Kidney tubule cell (primary cell): ENCODE data around the gene RNU5D-1.
A peak's percentile ranks its signal among the peaks of the same experiment; 100 is the strongest.
"Not testable (repeated sequence)": the region's sequence is repeated elsewhere in the genome, so short reads cannot be mapped to it uniquely, and the experiment has no call there.

Experiments
- DNase-seq: peaks from one replicate; pipeline ENCODE4 v3.0.0-alpha.2; 2018; ENCODE audit warnings: low spot score

The RNU5D-1 gene

DNA sequence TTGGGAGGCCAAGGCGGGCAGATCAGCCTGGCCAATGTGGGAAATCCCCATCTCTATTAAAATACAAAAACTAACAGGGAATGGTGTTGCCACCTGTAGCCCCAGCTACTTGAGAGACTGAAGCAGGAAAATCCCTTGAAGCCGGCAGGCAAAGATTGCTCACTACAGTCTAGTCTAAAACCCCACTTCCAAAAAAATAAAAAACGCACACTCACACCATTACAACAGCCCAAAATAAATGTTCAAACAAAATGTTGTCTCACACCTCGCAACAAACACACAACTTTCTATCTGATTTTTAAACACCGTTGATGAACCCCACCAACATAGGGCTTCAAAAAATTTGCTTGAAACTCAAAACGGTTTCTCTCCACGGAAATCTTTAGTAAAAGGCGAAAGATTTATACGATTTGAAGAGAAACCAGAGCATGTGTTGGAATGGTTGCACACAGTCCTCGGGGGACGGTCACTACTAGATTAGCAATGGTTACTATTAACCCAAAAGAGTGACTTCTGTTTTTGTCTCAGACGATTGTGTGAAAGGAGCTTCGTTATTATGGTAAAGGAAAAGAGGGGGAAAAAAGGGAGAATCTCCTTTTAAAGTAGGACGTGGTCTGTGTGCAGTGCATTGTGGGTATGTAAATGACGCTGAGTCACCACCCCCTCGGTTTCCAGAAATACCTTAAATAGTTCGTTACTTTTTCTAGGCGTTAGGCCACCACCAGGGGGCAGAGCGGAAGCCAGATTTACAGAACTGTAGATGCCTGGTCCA lies at the start of gene RNU5D-1:
RNU5D-1 (minus strand) TSS at position 430 of the 772 bp plus-strand sequence.
- peak; percentile 100 for DNase-seq

DNA sequence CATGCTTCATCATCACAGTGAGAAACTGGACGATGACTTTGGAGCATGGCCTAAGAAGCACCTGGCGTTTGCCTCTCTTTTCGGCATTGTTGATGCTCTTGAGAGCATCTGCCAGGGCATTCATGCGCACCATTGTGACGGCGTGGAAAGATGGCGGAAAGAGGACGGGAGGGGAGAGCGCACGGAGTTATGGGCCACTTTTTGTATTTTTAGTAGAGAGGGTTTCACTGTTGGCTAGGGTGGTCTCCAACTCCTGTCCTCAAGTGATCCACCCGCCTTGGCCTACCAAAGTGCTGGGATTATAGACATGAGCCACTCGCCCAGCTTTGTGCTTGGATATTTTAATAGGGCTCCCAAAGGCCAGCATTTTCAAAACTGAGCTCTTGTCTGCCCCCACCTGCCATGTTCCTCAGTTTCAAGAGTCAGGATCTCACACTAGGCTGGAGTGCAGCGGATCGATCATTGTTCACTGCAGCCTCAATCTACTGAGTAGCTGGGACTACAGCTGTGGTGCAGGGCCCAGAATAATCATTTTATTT lies 49.7 kb upstream of the RNU5D-1 start:
- DNase-seq, result no peak

DNA sequence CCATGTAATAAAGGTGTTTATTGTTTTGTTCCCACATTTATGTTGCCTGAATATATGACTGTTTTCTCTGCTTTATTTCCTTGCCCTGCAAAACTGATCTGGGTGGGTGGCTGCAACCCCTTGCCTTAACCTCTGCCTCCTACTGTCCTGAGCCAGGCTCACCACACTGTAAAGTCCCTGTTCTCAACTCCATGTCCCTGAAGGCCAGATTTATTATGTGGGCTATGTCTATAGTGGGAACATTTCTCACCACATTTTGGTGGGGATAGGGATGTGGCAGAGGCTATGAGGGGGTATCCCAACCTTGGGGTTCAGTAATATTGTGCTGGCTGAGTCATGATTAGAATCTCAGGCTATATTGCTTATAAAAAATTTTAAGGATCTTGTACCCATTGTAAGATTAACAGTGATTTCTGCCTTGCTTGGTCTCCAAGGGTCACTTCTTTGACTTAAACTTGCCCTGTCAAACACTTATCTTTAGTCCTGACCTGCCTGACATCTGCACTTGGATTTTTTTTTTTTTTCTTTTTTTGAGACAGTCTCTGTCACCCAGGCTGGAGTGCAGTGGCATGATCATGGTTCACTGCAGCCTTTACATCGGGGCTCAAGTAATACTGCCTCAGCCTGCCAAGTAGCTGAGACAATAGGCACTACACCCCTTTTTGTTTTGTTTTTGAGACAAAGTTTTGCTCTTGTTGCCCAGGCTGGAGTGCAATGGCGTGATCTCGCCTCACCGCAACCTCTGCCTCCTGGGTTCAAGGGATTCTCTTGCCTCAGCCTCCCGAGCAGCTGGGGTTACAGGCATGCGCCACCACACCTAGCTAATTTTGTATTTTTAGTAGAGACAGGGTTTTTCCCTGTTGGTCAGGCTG lies 48.0 kb upstream of the RNU5D-1 start:
- DNase-seq, result no peak

DNA sequence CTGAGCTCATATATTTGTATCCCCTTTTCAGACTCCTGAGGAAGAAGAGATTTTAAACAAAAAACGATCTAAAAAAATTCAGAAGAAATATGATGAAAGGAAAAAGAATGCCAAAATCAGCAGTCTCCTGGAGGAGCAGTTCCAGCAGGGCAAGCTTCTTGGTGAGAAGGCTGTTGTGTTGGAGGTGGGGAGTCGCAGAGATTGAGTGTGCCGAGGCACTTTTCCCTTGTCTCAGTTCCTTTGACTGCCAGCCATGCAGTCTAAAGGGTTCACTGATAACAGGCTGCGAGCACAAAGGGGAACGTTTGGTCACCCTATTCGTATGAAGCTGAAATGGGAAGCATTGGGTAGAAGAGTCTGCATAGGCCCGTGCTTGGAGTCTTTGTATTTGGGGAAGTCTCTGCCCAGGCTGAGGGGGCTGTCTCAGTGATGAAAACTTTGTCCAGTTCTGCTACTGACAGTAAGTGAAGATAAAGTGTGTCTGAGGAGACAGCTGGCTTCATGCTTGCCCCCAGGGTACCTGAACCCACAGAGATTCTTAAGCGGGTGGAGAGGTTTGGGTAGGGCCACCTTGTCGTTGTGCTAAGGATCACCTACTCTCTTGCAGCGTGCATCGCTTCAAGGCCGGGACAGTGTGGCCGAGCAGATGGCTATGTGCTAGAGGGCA lies 47.1 kb upstream of the RNU5D-1 start:
- DNase-seq, result no peak

DNA sequence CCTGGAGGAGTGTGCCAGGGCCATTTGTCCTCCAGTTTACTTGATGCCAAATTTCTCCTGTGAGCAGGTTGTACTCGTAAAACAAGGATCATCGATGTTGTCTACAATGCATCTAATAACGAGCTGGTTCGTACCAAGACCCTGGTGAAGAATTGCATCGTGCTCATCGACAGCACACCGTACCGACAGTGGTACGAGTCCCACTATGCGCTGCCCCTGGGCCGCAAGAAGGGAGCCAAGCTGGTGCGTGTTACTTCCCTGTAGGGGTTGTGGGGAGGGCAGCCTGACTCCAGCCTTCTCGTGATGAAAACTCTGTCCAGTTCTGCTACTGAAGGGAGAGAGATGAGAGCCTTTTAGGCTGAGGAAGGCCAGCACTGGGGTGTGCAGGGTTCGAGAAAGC lies 46.6 kb upstream of the RNU5D-1 start:
- no peak for DNase-seq

DNA sequence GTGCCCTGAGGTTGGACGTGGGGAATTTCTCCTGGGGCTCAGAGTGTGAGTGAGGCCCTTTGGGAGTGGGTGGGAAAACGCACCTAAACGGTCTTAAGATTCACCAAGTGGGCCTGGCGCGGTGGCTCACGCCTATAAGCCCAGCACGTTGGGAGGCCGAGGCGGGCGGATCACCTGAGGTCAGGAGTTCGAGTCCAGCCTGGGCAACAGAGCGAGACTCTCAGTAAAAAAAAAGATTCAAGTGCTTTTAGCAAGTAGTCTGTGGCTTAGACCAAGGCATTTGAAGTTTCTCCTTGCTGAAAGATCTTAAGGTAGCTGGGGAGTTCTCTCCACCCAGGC lies 45.7 kb upstream of the RNU5D-1 start:
- DNase-seq, result no peak

DNA sequence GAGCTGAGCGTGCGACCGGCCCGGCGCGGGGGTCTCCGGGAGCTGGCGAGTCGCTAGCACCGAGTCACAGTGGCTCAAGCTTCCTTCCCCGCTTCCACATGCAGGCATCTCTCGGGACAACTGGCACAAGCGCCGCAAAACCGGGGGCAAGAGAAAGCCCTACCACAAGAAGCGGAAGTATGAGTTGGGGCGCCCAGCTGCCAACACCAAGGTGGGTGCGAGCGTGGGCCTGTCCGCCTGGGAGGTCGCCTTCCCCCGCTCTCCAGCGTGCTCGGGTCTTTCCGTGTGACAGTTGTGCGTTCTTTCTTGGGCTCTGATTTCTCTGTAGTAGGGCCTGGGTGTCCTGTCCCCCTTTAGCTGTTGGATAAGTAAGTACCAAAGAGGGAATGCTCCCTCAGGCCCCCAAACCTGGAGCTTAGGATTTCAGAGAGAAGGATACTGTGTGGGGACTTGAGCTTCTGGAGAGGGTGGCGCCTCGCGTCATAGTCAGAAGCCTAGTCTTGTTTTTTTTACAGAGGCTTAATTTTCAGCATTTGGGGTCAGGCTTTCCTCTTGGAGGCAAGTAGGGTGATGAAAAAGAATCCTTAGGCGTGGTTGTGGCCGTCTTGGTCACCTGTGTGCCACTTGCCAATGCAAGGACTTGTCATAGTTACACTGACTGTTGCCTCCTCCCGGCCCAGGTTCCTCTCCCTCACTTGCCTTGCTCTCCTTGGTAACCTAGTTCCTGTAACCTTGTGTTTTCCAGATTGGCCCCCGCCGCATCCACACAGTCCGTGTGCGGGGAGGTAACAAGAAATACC lies 45.2 kb upstream of the RNU5D-1 start:
- peak; percentile 41 for DNase-seq

DNA sequence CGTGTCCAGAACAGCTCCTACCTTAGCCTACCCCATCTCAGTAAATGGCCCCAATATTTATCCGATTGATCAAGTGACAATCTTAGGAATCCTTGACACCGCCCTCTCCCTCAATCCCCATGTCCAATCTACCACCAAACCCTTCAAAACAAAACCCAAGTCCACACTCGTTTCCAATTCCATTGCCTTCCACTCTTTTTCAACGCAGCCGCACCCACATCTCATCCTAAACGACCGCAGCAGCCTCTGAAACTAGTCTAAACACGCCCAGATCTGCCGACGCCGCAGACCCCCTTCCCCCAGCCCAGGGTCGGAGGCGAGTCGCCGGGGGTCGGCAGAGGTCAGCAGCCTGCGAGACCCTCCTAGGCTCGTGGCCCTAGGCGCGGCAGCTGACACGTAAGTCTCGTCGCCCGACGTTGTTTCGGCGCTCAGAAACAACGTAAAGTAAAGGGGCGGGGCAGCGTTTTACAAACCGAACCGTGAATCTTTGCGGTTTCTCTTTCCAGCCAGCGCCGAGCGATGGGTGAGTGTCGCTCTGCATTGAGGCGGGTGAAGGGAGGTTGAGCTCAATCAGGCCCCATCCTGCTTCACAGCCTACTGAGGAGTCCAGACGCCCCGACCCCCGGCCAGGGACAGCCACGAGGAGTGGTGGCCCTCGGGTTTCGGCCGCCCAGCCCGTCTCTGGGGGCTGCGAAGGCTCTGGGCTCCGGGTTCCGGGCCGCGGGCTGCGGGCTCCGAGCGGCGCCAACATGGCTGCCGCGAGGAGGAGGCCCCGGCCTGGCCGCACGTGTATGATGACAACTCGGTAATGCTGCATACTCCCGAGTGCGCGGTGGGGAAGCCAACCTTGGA lies 44.3 kb upstream of the RNU5D-1 start, which contains the start of gene RPS8:
RPS8 (plus strand) TSS at position 463 of the 852 bp plus-strand sequence; CDS start at position 520, 57 bp downstream.
- DNase-seq, result peak; percentile 92

DNA sequence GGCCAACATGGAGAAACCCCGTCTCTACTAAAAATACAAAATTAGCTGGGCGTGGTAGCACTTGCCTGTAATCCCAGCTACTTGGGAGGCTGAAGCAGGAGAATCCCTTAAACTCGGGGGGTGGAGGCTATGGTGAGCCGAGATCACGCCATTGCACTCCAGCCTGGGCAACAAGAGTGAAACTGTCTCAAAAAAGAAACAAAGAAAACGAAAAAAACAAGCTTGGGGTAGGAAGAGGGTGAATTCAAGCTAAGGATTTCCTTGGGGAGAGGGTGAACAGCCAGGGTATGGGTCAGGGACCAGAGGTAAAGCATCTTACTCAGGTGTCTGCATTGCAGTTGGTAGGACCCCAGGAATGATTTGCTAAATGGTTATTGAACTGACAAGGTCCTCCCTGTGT lies 35.5 kb upstream of the RNU5D-1 start:
- not testable (repeated sequence) for DNase-seq

DNA sequence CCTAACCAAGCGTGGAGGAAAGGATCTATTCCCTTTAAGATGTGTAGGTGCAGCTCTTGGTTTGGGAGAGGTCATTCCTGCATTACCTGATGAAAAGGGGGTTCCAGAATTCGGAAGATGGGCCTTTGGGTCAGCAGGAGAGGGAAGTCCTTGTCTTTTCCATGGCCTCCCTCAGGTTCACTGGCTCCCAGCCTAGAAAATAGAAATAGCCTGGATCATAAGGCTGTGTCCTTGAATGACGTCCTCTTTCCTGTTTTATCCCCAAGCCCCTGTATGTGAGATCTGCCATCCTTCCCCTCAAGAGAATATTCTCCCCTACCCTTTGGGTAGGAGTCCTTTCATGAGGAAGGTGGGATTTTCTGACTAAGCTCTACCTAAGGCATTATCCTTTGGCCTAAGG lies 29.9 kb upstream of the RNU5D-1 start:
- no peak for DNase-seq

DNA sequence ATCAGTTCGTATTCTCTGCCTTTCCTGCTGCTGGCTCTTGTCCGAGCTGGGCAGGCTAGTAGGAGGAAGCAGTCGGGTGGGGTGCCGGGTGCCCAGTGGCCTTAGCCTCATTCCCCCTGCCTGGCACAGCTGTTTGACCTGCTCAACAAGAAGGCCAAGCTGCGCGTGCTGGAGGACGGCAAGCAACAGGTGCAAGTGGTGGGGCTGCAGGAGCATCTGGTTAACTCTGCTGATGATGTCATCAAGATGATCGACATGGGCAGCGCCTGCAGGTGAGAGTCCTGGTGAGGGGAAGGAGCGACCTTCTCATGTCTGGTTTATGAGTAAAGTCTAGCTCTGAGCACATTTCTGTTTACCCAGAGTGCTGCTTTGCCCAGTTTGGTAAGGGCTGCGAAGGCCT lies 28.1 kb upstream of the RNU5D-1 start:
- DNase-seq, result no peak

DNA sequence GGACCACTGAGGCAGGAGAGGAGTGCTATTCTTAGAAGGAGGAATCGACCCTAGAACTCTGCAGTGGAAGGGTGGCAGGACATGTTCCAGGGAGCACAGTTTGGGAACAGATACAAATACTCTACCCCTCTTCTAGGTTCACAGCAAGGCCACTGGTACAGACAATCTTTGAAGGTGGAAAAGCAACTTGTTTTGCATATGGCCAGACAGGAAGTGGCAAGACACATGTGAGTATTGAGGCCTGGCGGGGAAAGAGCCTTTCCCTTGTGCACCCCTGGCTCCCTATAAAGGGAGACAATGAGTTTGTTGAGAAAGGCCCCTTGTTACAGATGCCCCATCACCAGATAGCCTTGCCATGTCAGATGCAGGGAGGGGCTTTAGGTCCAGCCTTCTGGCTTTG lies 26.4 kb upstream of the RNU5D-1 start:
- DNase-seq, result no peak

DNA sequence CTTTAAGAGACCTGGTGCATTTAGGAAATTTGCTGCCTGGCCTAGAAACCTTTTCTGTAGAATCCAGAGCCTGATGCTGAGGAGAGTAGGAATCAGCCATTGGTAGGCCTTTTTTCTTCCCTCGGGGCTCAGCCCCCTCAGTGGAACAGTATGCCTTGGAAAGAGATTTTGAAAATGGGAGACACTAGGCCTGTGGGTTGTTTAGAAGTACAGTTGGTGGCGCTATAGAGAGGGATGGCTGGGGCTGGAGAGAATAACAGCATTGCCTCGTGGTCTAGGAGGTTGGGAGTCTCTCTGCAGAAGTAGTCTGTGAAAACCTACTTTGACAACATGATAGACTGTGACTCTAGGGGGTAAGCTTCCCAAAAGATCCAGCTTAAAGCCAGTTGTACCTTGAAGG lies 16.9 kb upstream of the RNU5D-1 start:
- DNase-seq, result no peak

DNA sequence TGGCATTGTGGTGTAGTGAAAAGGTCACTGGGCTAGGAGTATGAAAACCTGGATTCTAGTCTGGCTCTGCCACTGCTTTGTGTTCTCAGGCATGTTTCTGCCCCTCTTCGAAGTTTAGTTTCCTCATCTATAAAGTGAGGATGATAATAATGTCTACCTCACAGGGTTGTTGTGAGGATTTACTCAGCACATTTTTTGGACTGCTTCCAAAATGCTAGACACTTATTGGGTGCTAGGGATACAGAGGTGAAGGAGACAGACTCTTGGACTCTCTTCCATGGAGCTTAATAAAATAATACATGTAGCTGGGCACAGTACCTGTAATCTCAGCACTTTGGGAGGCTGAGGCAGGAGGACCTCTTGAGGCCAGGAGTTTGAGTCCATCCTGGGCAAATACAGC lies 12.2 kb upstream of the RNU5D-1 start:
- DNase-seq, result no peak

DNA sequence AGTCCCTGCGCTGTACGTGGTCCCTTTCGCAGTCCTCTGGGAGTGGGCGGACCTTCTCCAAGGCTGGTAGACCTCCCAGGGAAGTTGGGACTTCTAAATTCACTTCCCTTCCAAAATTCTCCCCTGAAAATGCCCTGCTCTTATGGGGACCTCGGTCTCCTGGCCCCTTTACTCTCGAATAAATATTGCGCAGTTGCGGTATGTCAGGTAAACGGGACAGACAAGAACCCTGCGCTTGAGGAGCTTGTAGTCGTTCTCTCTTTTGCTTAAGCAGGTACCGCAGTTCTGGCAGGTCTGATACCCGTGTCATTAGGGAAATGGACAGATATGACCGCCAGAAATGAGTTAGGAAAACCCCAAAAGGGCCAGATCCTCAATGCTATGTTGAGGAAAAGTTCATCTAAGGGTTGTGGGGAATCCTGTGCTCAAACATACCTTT lies 9.2 kb upstream of the RNU5D-1 start:
- no peak for DNase-seq

DNA sequence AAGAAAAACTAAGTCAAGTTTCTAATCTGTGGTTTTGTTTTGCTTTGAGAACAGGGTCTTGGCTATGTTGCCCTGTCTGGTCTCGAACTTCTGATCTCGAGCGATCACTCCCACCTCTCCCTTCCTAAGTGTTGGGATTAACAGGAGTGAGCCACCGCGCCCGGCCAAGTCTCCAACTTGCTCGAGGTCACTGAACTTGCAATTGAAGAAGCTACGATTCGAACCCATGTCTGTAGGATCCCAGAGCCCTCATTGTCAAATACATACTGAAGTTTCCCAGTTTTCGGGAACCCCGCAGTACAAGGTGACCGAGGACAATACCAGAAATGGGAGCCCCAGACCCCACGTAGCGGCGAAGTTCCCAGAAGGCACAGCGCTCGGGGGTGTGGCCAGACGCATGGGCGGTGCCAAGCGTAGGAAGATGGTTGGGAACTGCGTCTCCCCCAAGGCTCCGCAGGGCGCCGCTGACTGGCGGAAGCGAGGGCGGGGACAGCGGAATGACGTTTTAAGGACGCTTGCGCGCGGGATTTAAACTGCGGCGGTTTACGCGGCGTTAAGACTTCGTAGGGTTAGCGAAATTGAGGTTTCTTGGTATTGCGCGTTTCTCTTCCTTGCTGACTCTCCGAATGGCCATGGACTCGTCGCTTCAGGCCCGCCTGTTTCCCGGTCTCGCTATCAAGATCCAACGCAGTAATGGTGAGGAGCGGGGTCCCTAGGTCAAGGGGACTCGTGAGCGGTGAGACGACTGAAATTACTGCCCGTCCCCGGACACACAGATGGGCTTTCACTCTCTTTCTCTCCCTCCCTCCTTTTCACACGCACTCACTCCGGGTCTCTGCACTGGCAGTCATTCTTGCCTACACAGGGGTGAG lies 8.6 kb upstream of the RNU5D-1 start, which contains the start of gene KIF2C:
KIF2C (plus strand) TSS at position 531 of the 872 bp plus-strand sequence; CDS start at position 627, 96 bp downstream.
- peak; percentile 98 for DNase-seq

DNA sequence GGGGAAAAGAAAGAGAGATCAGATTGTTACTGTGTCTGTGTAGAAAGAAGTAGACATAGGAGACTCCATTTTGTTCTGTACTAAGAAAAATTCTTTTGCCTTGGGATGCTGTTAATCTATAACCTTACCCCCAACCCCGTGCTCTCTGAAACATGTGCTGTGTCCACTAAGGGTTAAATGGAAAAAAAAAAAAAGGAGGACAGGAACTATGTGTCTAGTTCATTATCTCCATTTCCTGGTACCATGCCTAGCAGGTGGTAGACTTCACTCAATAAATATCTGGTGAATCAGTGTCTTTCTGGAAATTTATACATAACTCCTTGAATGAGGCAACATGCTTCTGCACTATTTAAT lies 8.0 kb upstream of the RNU5D-1 start:
- peak; percentile 63 for DNase-seq

DNA sequence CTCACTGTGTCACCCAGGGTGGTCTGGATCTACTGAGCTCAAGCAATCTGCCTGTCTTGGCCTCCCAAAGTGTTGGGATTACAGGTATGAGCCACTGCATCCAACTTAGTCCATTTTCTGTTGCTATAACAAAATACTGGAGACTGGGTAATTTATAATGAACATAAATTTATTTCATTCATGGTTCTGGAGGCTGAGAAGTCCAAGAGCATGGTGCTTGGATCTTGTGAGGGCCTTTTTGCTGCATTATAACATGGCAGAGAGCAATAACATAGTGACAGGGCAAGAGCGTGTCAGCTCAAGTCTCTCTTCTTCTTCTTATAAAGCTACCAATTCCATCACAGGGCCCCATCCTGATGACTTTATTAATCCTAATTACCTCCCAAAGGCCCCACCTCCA lies 5.0 kb upstream of the RNU5D-1 start:
- DNase-seq, result no peak

DNA sequence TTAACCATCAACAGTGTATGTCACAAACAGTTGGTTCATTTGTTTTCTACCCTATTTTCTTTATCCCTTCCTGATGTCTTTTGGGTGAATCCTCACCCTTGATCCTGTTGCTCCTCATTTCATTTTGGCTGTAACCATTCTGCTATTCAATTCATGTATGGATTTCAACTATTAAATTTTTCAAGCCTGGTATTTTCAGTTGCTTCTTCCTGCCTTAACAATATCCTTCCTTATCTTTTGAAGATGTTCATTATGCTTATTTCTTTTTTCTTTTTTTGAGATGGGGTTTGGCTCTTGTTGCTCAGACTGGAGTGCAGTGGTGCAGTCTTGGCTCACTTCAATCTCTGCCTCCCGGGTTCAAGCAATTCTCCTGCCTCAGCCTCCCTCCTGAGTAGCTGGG lies 2.8 kb upstream of the RNU5D-1 start:
- DNase-seq, result no peak

DNA sequence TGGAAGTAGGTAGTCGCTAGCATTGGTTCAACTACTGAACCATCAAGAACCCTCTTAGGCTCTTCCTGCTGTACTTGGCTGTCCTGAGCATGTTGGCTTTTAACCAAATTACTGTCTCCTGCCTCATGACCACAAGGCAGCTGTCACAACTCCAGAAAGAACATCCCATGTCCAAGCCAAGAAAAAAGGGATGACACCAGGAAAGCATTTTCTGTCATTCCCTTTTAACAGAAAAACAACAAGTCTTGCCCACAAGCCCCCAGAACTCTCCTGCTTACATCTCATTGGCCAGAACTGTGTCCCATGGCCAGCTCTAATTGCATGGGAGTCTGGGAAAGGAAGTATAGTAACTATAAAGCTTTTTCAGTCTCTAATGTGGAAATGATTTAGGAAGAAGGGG lies 2.4 kb upstream of the RNU5D-1 start:
- DNase-seq, result peak; percentile 76
